ENCODE data around the gene PRKAA1.
A peak's percentile ranks its signal among the peaks of the same experiment; 100 is the strongest.
"Not testable (repeated sequence)": the region's sequence is repeated elsewhere in the genome, so short reads cannot be mapped to it uniquely, and the experiment has no call there.

PRKAA1 gene

DNA sequence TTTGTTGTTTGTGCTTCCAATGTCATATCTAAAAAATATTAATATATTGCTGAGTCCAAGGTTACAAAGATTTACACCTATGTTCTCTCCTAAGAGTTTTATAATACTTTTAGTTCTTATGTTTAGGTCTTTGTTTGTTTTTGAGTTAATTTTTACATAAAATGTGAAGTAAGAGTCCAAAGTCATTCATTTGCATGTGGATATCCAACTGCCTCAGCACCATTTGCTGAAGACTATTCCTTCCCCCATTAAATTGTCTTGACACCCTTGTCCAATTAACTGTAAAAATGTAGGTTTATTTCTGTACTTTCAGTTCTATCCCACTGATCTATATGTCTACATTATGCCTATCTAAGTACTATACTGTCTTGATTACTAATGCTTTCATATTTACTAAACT is 78.1 kb downstream of the PRKAA1 start:
- DNase-seq = no peak

DNA sequence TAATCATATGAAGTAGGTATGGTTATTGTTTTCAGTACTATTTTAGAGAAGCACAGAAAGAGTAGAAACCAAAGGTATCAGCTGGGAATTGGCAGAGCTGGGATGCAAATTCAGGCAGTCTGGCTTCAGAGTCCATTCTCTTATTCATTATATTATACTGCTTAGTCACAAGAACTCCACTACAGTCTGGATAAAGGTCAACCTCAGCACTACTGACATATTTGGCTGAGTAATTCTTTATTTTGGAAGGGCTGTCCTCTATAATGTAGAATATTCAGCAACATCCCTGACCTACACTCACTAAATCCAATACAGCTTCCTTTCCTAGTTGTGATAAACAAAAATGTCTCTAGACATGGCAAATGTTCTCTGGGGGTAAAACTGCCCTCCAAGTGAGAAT is 80.9 kb downstream of the PRKAA1 start:
- DNase-seq = no peak

DNA sequence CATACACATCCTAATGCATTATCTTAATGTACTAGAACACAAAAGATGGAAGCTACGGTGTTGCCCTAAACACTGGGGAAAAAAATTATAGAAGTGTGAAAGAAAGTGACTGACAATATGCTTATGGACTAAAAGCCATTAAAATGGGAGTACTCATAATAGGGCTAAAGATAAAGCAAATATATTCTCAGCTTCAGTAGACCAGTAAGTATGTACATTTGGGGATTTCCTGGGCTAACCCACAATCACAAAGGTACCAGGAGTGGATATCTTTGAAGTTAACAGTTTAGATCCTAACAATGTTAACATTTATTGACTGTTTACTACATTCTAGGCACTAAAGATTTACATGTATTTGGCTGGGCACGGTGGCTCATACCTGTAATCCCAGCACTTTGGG is 81.6 kb downstream of the PRKAA1 start:
- DNase-seq = no peak

DNA sequence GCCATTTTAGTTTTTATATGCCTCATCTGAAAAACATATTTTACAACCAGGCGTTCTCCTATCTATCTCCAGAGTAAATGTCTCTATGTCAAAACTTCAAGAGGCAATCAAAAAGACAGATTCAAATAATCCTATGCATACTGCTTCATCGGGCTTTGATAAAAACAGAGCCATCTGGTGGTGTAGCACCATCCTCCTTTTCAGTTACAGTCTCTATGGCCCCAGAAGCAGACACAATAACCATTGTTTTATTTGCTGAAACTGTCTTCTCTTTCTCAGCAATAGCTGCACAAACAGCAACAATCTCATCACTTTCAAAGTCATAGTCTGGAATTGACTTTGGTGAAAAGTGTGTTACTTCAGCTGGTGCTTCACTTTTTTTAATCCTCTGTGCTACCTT is 82.2 kb downstream of the PRKAA1 start:
- DNase-seq = peak; percentile 3

DNA sequence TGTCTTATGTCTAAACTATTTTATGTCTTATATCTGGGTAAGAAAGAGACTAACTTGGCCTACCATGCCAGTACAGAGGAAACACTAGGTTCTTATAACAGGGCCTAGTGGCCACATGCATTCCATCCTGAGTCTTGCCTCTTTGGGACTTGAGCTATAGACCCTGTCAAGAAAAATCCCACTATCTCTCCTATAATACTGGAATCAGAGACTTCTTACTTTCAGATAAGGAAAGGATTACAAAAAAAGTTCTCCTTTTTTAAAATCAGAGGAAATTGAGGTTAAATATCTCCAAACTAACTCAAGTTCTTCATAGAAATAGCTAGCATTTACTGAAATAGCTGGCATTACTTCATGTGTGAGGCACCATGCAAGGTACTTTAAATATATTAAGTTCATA is 84.2 kb downstream of the PRKAA1 start:
- no peak for DNase-seq

DNA sequence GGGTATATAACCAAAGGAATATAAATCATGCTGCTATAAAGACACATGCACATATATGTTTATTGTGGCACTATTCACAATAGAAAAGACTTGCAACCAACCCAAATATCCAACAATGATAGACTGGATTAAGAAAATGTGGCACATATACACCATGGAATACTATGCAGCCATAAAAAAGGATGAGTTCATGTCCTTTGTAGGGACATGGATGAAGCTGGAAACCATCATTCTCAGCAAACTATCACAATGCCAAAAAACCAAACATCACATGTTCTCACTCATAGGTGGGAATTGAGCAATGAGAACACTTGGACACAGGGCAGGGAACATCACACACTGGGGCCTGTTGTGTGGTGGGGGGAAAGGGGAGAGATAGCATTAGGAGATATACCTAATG is 87.6 kb downstream of the PRKAA1 start:
- not testable (repeated sequence) for DNase-seq

All from OCI-M1 (cell line).